ENCODE data around the gene DCHS2.

The DCHS2 gene

DNA sequence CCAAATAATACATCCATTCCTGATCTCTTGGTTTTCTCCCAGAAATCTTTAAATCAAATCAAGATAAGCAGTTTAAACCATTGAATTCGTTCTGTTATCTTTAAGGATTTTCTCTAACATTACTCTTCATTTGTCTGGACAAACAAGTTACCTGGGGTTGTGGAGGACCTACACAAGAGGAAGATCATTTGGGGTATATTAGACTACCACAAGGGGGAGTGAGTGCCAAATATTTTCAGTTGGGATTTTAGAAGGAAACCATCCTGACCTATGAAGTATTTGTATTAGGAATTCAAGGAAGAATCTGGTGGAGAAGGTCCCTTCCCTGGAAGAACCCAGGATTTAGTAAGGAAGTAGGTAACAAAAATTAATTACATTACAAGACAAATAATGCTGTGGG is 12.0 kb upstream of the DCHS2 start:
- peak; percentile 44; the same call in 1 of the 2 replicates for TF ChIP-seq CTCF (IDR thresholded peaks at IDR 0.05)

DNA sequence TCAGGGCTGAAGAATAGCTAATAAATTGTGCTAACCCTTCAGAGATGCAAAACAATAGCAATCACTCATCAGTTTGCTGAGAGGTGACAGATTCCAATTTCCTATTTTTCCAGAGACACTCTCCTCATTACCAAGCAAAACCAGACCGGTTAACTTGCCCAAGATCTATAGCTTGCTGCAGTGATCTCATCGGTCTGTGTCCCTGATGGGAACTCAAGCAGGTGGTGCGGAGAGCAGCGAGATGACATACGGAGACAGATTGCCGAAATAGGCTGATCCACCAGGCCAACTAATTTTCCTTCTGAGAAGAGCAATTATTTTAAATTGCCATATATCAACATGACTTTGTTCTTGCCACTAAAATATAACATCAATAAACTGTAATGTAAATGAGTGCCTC is 10.5 kb upstream of the DCHS2 start:
- TF ChIP-seq CTCF (IDR thresholded peaks at IDR 0.05) = no peak

GRCh38 chr4:154497889-154498288 is 6.3 kb upstream of the DCHS2 start:
- no peak for TF ChIP-seq CTCF (IDR thresholded peaks at IDR 0.05)

GRCh38 chr4:154495867-154496266 is 4.3 kb upstream of the DCHS2 start:
- no peak for TF ChIP-seq CTCF (IDR thresholded peaks at IDR 0.05)

DNA sequence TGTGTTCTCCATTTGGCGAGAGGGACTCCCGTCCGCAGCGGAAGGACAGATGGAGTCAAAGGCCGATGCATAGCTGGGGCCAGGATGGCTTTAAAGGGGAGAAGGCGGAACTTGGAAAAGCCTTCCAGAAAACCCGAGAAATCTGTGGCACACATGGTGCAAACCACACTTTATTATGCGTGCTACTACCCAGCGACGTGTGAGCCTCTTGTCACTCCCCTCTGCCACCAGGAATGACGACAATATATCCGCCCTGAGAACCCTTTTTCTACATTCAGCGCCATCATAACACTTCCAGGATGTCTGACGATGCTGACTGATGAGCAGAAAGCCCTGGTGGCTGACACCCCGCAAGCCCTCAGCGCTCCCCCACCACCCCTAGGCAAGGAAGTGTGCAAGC is 689 bp upstream of the DCHS2 start:
- no peak for TF ChIP-seq CTCF (IDR thresholded peaks at IDR 0.05)

DNA sequence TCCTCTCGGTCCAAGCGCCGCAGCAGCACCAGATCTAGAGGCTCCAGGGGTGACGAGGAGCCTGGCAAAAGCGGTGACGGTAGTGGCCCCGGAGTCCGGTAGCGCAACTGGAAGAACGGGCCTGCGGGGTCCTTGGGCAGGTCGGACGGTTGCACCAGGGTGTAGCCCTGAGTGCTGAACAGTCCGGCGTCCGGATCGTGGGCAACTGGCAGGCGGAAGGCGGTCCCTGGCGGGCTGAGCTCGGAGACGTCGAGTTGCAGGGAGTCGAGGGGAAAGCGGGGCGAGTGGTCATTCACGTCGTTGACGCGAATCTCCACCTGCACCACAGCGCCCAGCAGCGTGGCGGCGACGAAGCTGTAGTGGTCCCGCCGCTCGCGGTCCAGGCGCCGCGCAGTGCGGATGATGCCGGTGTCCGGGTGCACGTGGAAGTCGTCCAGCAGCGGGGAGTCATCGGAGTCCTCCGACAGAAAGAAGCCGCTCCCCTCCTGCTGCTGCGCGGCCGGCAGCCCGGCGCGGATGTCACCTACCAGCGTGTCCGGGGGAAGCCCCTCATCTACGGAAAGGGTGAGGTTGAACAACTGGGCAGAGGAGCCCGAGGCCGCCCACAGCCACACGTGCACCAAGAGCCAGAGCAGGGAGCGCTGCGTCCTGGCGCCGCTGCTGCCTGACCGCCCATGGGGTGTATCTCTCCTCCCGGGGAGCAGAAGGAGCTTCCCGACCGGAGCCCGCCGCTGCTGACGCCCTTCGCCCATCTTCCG is 837 bp downstream of the DCHS2 start:
- no peak for TF ChIP-seq CTCF (IDR thresholded peaks at IDR 0.05)

DNA sequence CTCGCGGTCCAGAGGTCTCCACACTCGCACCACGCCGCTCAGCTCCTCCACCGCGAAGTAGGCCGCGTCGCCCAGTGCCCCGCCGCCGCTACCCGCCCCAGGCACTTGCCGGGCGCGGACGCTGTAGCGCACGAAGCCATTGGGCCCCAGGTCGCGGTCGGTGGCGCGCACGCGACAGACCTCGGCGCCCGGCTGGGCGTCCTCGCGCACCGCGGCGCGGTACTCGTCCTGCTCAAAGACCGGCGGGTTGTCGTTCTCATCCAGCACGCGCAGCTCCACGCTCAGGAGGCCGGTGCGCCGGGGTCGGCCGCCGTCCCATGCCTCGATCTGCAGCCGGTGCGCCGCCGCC is 1.4 kb downstream of the DCHS2 start:
- TF ChIP-seq CTCF (IDR thresholded peaks at IDR 0.05) = no peak

All from LNCAP (cell line).